GM19463 (cell line): Measurements from ENCODE around the gene TRAPPC3.

Source experiments
- ATAC-seq: cut with Tn5 transposase; IDR thresholded peaks from one replicate; pipeline ENCODE4 v1.9.1; 2021; ENCODE audit warnings: mild to moderate bottlenecking, moderate library complexity; ENCODE audit not compliant: unreplicated experiment

Gene TRAPPC3

GRCh38 chr1:36088265-36088576 is 61.1 kb downstream of the TRAPPC3 start:
- peak; percentile 21 for ATAC-seq

DNA sequence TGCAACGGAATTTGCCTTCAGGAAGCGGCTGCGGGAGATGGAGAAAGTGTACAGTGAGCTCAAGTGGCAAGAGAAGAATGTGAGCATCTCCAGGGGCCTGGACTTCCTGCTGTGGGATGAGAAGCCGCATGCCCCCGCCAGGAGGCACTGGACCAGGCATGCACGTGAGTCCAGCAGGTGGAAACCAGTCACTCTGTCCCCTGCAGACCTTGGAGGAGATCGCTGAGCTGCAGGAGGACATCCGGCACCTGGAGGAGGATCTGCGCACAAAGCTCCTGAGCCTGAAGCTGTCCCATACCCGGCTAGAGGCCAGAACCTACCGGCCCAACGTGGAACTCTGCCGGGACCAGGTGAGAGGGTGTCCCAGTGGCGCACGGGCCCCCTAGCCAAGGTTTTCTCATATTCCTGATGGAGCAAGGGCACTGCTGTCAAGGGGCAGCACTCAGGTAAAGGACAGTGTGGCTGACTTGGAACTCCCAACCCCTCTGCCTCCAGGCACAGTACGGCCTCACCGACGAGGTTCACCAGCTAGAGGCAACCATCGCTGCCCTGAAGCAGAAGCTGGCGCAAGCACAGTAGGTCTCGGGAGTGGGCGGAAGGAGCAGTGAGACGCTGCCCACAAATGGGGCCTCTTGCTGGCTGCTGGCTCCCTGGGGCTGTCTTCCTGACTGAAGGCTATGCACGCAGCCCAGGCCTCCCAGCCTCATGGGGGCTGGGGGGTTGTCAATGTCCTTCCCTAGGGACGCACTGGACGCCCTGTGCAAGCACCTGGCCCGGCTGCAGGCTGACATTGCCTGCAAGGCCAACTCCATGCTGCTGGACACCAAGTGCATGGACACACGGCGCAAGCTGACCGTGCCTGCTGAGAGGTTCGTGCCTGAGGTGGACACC is 61.8 kb downstream of the TRAPPC3 start:
- no peak for ATAC-seq
